GM21423 (cell line): ENCODE results near the gene MAD2L2.

Experiments
- ATAC-seq: cut with Tn5 transposase; IDR thresholded peaks from one replicate; pipeline ENCODE4 v1.9.1; 2021; ENCODE audit warnings: mild to moderate bottlenecking, moderate library complexity; ENCODE audit not compliant: unreplicated experiment

Gene MAD2L2

DNA sequence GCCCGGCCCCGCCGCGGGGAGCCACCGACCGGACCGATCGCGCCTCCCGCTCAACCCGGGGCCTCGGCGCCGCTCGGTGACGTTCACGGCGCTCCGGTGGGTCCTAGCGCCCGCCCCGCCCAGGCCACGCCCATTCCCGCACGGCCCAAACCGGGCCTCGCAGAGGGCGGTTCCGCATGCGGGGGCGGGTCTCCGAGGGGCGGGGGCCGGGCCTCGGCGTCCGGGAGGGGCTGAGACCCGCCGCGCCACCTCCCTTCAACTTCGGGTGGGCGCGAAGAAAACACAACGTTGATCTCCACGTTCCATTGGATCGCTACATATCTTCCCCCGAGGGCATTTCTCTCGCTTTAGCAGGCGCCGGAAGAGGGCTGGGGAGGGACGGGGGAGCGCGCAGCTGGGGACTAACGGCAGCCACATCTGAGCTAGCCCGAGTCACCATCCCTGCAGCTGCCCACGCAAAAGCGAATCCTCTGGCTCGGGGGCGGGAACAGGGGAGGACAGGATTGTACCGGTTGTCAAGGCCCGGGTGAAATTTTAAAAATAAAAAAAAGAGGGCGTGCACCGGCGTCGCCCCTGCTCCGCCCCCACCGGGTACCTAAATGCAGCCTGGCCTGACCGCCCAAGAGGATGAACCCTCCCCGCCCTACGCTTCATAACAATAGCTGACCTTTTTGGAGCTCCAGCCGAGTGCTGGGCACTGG is at the start of gene MAD2L2:
MAD2L2 (minus strand) TSS at position 78 of the 701 bp plus-strand sequence. CDS start 547 bp downstream, outside the sequence.
- ATAC-seq = peak; percentile 79

DNA sequence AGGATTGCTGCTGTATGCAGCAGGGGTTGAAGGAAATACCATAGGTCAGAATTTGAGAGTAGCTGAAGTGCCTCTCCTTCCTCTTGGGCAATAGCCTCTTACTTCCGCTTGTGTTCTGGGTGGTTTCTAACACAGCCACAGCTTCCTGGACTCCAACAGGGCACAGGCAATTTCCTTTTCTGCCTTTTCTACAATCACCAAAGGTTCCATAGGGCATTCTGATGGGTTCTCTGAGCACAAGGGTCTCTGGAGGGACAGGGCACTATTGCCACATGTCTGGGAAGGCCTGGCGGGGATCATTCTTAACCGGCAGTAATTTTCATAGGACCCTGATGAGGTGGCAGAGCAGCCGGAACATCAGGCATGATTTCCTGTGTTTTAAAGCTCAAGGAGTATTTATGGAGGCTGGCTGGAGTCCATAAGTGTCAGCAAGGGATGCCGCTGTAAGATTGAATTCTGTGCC is 49.5 kb upstream of the MAD2L2 start:
- ATAC-seq = peak; percentile 51

DNA sequence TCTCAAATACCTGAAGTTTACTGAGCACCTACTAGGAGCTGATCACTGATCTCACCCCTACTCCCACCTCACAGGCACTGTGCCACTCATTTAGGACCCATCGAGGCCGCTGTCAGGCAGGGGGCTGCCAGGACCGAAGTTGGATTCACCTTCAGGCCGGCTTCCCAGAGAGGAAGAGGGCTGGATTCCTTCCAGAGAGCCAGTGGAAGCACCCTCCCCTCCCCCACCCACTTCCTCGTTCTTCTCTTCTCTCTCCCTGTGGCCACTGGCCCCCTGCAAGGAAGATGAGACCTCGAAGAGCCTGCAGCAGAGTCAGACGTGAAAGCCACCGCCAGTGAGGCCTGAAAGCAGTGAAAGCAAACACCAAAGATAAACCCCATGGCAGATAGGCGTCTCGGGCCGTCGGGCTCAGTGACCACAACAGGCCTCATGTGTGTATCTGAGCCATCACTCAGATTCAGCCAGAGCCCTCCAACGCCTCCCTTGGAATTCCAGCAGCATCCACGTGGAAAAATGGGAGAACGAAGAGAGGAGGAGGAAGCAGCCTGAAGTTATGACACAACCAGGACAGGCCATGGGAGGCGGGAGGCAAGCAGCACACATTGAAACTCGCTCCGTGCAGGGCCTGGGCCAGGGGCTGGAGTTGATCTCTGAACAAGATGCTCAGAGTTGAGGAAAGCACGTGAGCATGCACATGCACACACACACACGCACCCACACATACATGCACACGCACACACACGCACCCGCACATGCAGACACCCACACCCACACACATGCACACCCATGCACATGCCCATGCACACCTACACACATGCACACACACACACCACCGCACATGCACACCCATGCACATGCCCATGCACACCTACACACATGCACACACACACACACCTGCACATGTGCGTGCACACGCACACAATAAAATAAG is 48.8 kb upstream of the MAD2L2 start:
- ATAC-seq = no peak

DNA sequence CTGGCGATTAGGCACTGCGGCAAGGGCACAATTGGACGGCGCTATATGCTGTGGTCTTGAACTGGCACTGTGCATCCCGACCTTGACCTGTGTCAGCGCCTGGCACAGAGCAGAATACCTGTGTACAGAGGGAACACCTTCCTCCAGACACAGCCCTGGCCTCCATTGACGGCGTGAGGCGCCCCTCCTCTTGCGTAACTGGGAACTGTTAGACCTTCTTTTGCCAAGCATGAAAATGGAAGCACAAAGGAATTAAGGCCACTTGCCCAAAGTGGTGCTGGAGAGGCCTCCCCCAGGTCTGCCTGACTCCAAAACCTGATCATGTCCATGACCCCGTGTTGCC is 48.2 kb upstream of the MAD2L2 start:
- no peak for ATAC-seq

DNA sequence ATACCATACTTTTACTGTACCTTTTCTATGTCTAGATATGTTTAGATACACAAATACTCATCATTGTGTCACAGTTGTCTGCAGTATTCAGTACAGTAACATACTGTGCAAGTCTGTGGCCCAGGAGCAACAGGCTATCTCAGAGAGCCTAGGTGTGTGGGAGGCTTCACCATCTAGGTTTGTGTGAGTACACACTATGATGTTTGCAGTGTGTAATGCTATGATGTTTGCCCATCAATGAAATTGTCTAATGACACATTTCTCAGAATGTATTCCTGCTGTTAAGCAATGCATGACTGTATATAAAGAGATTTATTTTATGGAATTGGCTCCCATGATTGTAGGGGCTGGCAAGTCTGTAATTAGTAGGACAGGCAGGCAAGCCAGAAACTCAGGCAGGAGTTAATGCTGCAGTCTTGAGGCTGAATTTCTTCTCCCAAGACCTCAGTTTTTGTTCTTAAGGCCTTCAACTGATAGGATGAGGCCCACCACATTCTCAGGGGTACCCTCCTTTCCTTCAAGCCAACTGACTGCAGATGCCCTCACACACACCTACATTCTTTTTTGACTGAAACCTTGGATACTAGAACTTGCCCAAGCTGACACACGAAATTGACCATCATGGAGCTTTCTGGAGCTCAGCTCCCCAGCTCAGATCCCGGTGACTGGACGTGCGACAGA is 47.3 kb upstream of the MAD2L2 start:
- ATAC-seq = no peak

DNA sequence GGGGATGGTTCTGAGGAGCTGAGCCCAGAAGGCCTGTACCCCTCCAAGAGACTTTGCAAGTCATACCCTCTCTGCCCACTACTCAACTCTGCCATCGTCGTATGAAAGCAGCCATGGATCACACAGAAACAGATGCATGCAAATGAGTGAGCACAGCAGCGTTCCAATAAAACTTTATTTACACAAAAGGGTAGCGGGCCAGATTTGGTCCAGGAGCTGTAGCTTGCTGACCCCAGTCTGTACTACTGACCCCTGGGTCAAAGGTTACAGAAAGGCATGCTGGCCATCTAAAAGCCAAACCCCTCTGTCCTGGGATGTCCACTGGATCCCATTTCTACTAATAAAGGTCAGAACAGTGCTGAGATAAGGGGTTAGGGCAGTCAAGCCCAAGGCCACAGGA is 46.2 kb upstream of the MAD2L2 start:
- no peak for ATAC-seq

DNA sequence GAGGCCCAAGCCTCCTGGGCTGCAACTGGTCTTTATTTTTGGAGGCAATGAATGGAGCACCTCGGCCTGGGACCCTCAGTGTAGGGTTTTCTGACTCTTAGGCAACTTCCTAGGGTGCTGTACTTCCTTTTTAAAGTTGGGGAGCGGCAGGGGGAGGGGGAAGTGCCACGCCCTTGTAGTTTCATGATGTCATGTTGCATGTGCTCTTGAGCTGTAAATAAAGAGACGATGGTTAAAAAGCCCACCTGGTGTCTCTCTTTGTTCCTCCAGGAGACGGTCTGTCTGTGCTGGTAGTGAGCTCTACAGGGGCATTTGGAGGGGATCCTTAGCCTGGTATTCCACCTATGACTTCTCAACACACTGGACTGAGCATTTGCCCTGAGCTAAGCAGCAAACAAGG is 44.7 kb upstream of the MAD2L2 start:
- ATAC-seq = no peak

DNA sequence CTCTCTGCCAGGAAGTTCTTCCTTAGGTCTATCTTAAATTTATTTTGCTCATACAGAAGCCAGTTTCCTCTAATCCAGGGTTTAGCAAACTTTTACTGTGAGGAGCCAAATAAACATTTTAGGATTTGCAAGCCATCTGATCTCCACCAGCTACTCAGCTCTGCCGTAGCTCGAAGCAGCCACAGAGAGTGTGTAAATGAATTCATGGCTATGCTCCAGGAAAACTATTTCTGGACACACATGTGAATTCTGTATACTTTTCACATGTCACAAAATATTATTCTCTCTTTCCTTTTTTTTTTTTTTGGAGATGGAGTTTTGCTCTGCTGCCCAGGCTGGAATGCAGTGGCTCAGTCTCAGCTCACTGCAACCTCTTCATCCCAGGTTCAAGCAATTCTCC is 41.6 kb upstream of the MAD2L2 start:
- no peak for ATAC-seq

DNA sequence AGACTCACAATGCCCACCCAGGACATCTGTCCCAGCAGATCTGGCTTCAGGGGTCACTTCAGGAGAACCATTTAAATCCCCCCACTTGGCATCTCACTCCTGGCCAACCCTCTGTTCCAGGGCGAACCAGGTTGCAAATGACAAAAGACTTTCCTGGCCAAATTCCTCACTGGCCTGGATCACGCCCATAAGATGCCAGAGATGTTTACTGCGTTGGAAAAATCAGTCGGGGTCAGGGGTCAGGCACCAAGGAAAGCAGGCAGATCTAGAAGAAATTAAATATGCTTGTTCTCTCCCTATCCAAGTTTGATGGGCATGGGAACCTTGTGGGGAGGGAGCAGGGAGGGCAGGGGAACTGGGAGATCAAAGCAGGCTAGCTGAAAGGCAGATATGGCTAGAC is 40.4 kb upstream of the MAD2L2 start:
- no peak for ATAC-seq

DNA sequence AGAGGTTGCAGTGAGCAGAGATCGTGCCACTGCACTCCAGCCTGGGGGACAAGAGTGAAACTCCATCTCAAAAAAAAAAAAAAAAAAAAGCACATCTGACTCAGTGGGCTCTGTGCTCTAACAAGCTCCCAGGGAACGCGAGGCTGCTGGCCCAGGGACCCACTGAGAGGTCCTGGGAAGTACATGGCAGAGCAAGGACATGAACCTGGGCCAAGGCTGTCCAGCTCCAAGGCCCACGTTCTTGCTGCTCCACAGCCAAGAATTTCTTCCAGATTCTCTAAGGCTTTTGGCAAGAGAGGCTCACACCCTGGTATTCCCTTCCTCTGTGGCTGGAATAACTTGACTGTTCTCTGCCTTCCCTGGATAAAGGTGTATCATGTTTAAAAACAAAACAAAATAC is 39.6 kb upstream of the MAD2L2 start:
- no peak for ATAC-seq

DNA sequence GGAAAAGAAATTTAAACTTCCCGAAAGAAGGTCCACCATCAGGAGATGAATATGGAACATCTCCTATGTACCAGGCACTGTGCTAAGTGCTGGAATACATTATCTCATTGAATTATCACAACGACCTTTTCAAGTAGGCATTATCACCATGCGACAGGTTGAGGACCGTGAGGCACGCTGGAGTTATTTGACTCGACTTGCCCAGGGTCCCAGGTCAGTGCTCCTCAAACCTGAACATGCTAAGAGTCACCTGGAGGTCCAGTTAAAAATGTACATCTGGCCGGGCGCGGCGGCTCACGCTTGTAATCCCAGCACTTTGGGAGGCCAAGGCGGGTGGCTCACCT is 39.1 kb upstream of the MAD2L2 start:
- ATAC-seq = no peak

DNA sequence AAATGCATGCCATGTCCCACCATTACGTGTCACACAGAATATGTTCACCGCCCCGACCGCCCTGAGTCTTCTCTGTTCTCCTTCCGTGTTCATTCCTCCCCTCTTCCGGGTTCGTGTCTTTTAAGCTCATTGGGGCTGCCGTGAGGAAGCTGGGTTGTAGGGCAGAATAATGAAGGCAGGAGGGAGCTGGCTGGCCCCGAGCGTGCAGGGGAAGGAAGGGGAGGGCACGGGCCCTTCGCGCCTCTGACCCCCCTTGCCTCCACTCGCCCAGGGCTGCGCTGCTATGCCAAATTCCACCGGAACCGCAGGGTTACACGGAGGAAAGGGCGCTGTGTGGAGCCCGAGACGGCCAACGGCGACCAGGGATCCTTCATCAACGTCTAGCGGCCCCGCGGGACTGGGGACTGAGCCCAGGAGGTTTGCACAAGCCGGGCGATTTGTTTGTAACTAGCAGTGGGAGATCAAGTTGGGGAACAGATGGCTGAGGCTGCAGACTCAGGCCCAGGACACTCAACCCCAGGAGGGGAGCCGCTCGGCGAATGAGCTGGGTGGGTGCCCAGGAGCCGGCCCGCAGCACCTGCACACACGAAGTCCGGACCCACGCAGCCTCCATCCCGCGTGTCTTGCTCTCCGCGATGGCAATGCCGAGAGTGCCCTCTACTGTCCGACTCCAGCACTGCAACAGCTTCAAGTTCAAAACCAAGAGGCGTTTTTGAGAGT is 38.5 kb upstream of the MAD2L2 start:
- peak; percentile 44 for ATAC-seq

DNA sequence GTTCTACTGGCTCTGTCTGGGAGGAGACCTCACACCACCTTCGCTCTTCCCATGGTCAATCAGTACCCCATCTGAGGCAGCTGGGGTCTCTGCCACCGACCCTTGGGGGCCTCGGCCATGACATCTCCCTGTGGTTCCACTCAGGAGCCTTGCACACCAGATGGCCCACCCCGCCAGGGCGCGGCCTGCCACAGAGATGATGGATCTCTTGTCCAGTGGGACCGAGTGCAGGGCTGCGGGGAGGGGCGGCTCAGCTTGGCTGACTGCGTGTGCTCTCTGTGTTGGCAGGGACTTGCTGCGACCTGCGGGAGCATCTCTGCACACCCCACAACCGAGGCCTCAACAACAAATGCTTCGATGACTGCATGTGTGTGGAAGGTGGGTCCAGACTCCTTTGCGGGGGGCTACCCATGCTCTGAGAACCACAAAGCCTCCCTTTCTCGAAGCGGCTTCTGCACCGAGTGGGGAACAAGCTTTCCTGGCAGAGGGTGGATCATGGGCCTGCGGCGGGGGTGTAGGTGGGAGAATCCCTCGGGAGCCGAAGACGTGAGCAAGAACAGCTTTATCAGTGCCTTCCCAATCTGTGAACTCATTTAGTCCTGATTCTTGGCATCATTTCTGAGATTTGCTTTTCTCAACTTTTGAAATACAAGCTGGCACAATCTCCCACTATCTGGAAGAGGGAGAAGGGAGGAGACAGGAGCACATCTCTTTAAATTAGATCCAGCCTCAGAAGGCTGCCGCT is 34.1 kb upstream of the MAD2L2 start:
- no peak for ATAC-seq

DNA sequence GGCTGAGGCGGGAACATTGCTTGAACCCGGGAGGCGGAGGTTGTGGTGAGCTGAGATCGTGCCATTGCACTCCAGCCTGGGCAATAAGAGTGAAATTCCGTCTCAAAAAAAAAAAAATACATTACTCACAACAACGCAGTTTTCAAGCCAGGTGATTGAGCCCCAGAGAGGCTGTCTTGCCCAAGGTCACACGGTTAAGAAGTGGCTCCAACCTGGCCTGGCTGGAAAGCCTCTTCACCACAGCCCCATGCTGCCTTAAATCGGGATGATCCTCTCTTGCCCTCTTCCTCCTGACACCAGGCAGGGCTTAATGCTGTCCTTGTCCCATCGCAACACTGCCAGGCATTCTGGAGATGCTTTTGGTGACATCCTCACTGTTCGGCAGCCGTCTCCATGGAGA is 32.1 kb upstream of the MAD2L2 start:
- no peak for ATAC-seq

DNA sequence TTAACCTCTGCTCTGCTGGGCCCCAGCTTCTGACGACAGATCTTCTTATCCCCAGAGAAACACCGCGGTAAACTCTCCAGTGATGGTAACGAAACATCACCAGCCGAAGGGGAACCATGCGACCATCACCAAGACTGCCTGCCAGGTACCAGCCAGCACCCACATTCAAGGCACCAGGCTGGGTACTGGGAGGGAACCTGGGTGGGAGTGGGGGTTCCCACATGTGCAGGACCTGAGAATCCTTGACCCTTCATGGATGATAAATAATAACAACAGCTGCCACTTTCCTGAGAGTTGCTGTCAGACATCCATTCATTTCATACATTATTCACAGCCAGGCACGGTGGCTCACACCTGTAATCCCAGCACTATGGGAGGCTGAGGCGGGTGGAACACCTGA is 31.3 kb upstream of the MAD2L2 start:
- no peak for ATAC-seq

DNA sequence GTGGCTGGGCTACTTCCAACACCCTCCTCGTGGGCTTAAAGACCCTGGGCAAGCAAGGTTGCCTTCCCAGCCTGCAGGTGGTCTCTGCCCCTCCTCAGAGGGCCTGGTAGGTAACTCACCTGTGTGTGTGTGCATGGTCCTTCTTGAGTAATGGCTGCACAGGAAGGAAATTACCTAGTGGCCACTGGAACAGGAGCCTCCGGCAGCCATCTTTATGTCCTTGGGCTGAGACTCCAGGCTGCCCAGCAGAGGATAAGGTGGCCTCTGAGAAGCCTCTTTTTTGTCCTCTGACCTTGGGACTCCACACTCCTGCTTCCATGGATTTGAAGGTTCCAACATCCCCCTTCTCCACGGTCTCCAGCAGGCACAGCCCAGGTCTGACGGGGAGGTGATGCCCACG is 30.5 kb upstream of the MAD2L2 start:
- ATAC-seq = no peak

DNA sequence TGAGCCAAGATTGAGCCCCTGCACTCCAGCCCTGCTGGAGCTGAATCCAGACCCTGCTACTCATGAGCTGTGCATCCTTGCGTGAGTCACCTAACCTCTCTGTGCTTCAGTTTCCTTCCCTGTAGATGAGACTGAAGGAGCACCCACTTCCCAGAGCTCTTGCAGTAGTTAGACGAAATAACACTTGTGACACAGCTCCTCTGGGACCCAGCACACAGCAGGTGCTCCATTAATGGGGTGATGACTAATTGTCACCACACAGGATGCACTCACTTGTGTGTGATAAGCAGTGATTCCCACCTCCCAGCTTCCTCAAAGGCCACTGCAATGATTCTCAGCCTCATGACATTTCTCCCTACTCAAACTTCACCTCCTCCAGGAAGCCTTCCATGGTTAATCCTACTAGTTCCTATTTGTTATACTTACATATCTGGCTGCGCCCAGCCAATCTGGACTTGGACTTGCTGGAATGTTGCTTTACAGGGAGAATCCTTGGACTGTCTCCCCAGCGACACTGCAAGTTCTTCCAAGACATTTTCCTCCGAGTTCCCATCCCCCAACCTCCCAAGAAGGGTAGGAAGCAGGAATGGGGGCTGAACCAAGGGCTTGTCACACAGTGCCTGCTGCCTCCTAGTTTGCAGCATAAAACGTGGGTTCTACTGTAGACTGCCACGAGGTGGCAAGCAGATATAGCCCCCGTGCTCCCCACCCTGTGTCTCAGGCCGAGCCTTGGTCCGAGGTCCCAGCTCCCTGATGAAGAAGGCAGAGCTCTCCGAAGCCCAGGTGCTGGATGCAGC is 27.8 kb upstream of the MAD2L2 start:
- ATAC-seq = no peak

DNA sequence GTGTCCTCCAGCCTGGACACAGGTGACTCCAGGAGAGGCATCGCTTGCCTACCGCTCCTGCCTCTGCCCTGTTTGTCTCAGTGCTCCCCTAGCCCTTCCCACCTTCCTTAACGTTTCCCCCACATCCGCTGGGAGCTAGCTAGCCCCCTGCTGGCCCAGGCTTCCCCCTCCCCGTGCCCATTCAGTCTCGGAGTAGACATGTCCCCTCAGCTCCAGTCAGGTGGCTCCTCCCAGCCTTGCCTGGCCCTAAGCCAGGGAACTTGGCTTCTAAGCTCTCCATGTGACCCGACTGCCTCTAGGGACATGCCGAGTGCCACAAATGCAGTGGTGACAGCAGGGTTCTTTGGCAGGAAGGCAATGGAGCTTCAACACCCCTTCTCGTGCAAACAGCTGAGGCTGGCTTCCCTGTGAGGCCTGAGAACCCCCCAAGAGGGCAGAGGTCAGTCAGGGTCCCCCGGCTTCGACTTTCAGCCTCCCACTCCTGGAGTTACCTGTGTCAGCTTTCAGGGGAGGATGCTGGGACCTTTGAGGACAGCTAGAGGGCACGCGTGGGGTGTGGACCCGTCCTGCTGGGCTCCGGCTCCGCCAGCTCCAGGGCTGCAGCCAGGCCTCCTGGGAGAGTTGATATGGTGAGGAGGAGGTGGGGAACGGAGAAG is 26.8 kb upstream of the MAD2L2 start:
- ATAC-seq = no peak

DNA sequence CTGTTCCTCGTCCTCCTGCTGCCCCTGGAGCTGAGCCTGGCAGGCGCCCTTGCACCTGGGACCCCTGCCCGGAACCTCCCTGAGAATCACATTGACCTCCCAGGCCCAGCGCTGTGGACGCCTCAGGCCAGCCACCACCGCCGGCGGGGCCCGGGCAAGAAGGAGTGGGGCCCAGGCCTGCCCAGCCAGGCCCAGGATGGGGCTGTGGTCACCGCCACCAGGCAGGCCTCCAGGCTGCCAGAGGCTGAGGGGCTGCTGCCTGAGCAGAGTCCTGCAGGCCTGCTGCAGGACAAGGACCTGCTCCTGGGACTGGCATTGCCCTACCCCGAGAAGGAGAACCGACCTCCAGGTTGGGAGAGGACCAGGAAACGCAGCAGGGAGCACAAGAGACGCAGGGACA is 25.3 kb upstream of the MAD2L2 start:
- no peak for ATAC-seq
